GM23248 (cell line): Measurements from ENCODE around the gene RCOR1.

Experiments
- EZH2 ChIP-seq: fragments of 200-600 bp; sonication (generic); IDR thresholded peaks from 2 replicates; pipeline ENCODE4 v1.6.1; 2018; ENCODE audit warnings: antibody characterized with exemption, mild to moderate bottlenecking; ENCODE audit not compliant: insufficient read depth, poor library complexity, severe bottlenecking
- EZH2phosphoT487 ChIP-seq: fragments of 200-600 bp; sonication (generic); IDR thresholded peaks from 2 replicates; pipeline ENCODE4 v1.6.1; 2018; ENCODE audit warnings: antibody characterized with exemption, moderate library complexity, mild to moderate bottlenecking, low read depth; ENCODE audit not compliant: insufficient read depth

- TF ChIP-seq EZH2phosphoT487 = no peak
- no peak for TF ChIP-seq EZH2
These were observed 24.4 kb downstream of the RCOR1 start for GRCh38 chr14:102616799-102617198.
